OCI-LY3 (cell line): ENCODE results near the gene ADPRS.

ENCODE experiments used
- H2AFZ ChIP-seq: fragments of 200-600, 300-600 bp; shearing (Covaris generic); 2 replicates; pipeline ENCODE4 v1.6.0; 2014; ENCODE audit warnings: antibody characterized with exemption, low read depth, low read length
- H3K27ac ChIP-seq: fragments of 200-600, 300-600 bp; sonication (generic); 2 replicates; pipeline ENCODE4 v1.5.1; 2014; ENCODE audit warnings: mild to moderate bottlenecking, low read length, moderate library complexity, mixed read lengths
- H3K27me3 ChIP-seq: fragments of 200-600, 300-600 bp; sonication (generic); 2 replicates; pipeline ENCODE4 v1.6.1; 2014; ENCODE audit warnings: low read depth, low read length, mixed read lengths
- H3K36me3 ChIP-seq: fragments of 200-600, 300-600 bp; sonication (generic); replicated peaks from 2 replicates; pipeline ENCODE3; 2014; ENCODE audit warnings: low read depth, low read length, mixed read lengths
- H3K4me1 ChIP-seq: fragments of 300-600, 200-600 bp; sonication (generic); 2 replicates; pipeline ENCODE4 v1.6.1; 2014; ENCODE audit warnings: low read length, mixed read lengths
- H3K4me2 ChIP-seq: fragments of 200-600, 300-600 bp; sonication (generic); 2 replicates; pipeline ENCODE4 v1.6.1; 2014; ENCODE audit warnings: low read length, mixed read lengths
- H3K4me3 ChIP-seq: fragments of 300-600, 200-600 bp; sonication (generic); 2 replicates; pipeline ENCODE4 v1.5.1; 2014; ENCODE audit warnings: antibody characterized with exemption, mild to moderate bottlenecking, low read length, moderate library complexity
- H3K79me2 ChIP-seq: fragments of 300-600, 200-600 bp; shearing (Covaris generic); 2 replicates; pipeline ENCODE4 v1.6.1; 2014; ENCODE audit warnings: mild to moderate bottlenecking, low read length, mixed read lengths
- H3K9ac ChIP-seq: fragments of 300-600, 200-600 bp; shearing (Covaris generic); 2 replicates; pipeline ENCODE4 v1.6.0; 2014; ENCODE audit warnings: mild to moderate bottlenecking, low read length, moderate library complexity
- H3K9me3 ChIP-seq: fragments of 200-600, 300-600 bp; shearing (Covaris generic); 2 replicates; pipeline ENCODE4 v1.6.1; 2014; ENCODE audit warnings: low read length, mixed read lengths; ENCODE audit not compliant: insufficient read depth
- H4K20me1 ChIP-seq: fragments of 200-600, 300-600 bp; sonication (generic); 2 replicates; pipeline ENCODE4 v1.6.1; 2016; ENCODE audit warnings: low read length, mixed read lengths; ENCODE audit not compliant: insufficient read depth
- CTCF ChIP-seq: fragments of 200-600, 300-600 bp; sonication (generic); IDR thresholded peaks from 2 replicates; pipeline ENCODE4 v1.5.1; 2014; ENCODE audit warnings: antibody characterized with exemption, low read length, low read depth
- EZH2phosphoT487 ChIP-seq: fragments of 200-600 bp; shearing (Covaris generic); IDR thresholded peaks from 2 replicates; pipeline ENCODE4 v1.6.1; 2018; ENCODE audit warnings: antibody characterized with exemption, mixed run types, low read depth

Gene ADPRS

GRCh38 chr1:36139521-36139920 is 50.8 kb downstream of the ADPRS start:
- Histone ChIP-seq H3K4me1 (peaks cover 4% of the 10 kb centered on the region; the same call in 1 of the 2 replicates), H3K79me2 (peaks cover 36% of the 10 kb centered on the region), H3K36me3 (no peaks in the 10 kb centered on the region), H2AFZ (no peak overlapping the region), H3K9ac (no peak overlapping the region), H3K9me3 (no peaks in the 10 kb centered on the region), H3K27me3 (no peaks in the 10 kb centered on the region), H3K27ac (no peak overlapping the region), H4K20me1 (no peaks in the 10 kb centered on the region), H3K4me3 (no peak overlapping the region), H3K4me2 (no peak overlapping the region)
- TF ChIP-seq CTCF, result no peak
- no peak for TF ChIP-seq EZH2phosphoT487

GRCh38 chr1:36142121-36142520 is 53.4 kb downstream of the ADPRS start:
- no peak overlapping the region for H2AFZ ChIP-seq
- H3K27ac ChIP-seq, result no peak overlapping the region
- no peak overlapping the region for H3K9ac ChIP-seq
- peaks cover 50% of the 10 kb centered on the region for H3K79me2 ChIP-seq
- no peak overlapping the region for H3K4me3 ChIP-seq
- no peaks in the 10 kb centered on the region for H3K27me3 ChIP-seq
- peaks cover 4% of the 10 kb centered on the region; the same call in 1 of the 2 replicates for H3K4me1 ChIP-seq
- no peak for TF ChIP-seq CTCF
- no peak for TF ChIP-seq EZH2phosphoT487
- H3K36me3 ChIP-seq, result peaks cover 3% of the 10 kb centered on the region
- no peaks in the 10 kb centered on the region for H4K20me1 ChIP-seq
- no peaks in the 10 kb centered on the region for H3K9me3 ChIP-seq
- no peak overlapping the region for H3K4me2 ChIP-seq

GRCh38 chr1:36143424-36143823 is 54.7 kb downstream of the ADPRS start:
- no peaks in the 10 kb centered on the region for H3K27me3 ChIP-seq
- H3K9ac ChIP-seq, result no peak overlapping the region
- H3K79me2 ChIP-seq, result peaks cover 63% of the 10 kb centered on the region
- peaks cover 3% of the 10 kb centered on the region for H3K36me3 ChIP-seq
- H3K27ac ChIP-seq, result no peak overlapping the region
- no peak overlapping the region for H3K4me3 ChIP-seq
- no peak overlapping the region for H3K4me2 ChIP-seq
- no peak for TF ChIP-seq EZH2phosphoT487
- H3K4me1 ChIP-seq, result peaks cover 6% of the 10 kb centered on the region; the same call in 1 of the 2 replicates
- H2AFZ ChIP-seq, result no peak overlapping the region
- H3K9me3 ChIP-seq, result no peaks in the 10 kb centered on the region
- H4K20me1 ChIP-seq, result no peaks in the 10 kb centered on the region
